ENCODE measurements around the gene UBAP1L. TPM values are rescaled to one million over a fixed set of nuclear protein-coding genes. Genes with fewer than 3 reads are reported as not detected.

Gene UBAP1L
- total RNA-seq, 1 experiment from 2014 or later: 0.59 TPM

- Histone ChIP-seq H3K4me1 (peaks cover 9% of the 10 kb centered on the region), H3K27me3 (no peaks in the 10 kb centered on the region), H3K9me3 (replicated peaks) (no peaks in the 10 kb centered on the region), H3K4me3 (no peak overlapping the region), H3K27ac (no peak overlapping the region), H3K36me3 (no peaks in the 10 kb centered on the region)
- DNase-seq: no peak
These were observed 72.1 kb downstream of the UBAP1L start for GRCh38 chr15:65042776-65043327.

Other genes starting within 250 kb of the UBAP1L start
- 5.0 and 5.6 TPM in 2 replicates for gene ANKDD1A, start 203.3 kb downstream of the UBAP1L start, total RNA-seq (2014; rRNA removed; shearing (Covaris generic))
- 79.9 and 88.6 TPM in 2 replicates for gene SPG21, start 125.3 kb downstream of the UBAP1L start, total RNA-seq (2014; rRNA removed; shearing (Covaris generic))
- 16.6 and 21.9 TPM in 2 replicates for gene MTFMT, start 85.6 kb downstream of the UBAP1L start, total RNA-seq (2014; rRNA removed; shearing (Covaris generic))
- 0.36 TPM in 1 of 2 replicates, not detected in the other for gene SLC51B, start 69.8 kb downstream of the UBAP1L start, total RNA-seq (2014; rRNA removed; shearing (Covaris generic))
- gene RASL12, start 47.2 kb downstream of the UBAP1L start, total RNA-seq (2014; rRNA removed; shearing (Covaris generic)): 0.08 TPM in 1 of 2 replicates, not detected in the other
- 0.08 and 0.15 TPM in 2 replicates for gene KBTBD13, start 38.5 kb downstream of the UBAP1L start, total RNA-seq (2014; rRNA removed; shearing (Covaris generic))
- 22.8 and 25.4 TPM in 2 replicates for gene PDCD7, start 18.6 kb upstream of the UBAP1L start, total RNA-seq (2014; rRNA removed; shearing (Covaris generic))
- gene CLPX, start 70.1 kb upstream of the UBAP1L start, total RNA-seq (2014; rRNA removed; shearing (Covaris generic)): 43.3 and 44.2 TPM in 2 replicates
- 0.05 TPM in 1 of 2 replicates, not detected in the other for gene CILP, start 96.3 kb upstream of the UBAP1L start, total RNA-seq (2014; rRNA removed; shearing (Covaris generic))
- gene PARP16, start 171.7 kb upstream of the UBAP1L start, total RNA-seq (2014; rRNA removed; shearing (Covaris generic)): 12.9 TPM in 2 replicates
- not detected in 2 replicates for gene RNU5A-1, start 180.9 kb upstream of the UBAP1L start, total RNA-seq (2014; rRNA removed; shearing (Covaris generic))
- gene RNU5B-1, start 189.5 kb upstream of the UBAP1L start, total RNA-seq (2014; rRNA removed; shearing (Covaris generic)): not detected in 2 replicates